Measurements from ENCODE around the gene TMEM91.
"Not testable (repeated sequence)": the region's sequence is repeated elsewhere in the genome, so short reads cannot be mapped to it uniquely, and the experiment has no call there.

Gene TMEM91

GRCh38 chr19:41353466-41354342 is 22.6 kb upstream of the TMEM91 start, which contains the start of gene TGFB1:
Gene TGFB1 (minus strand): TSS chr19:41353922. CDS start chr19:41353044, 878 bp downstream.
- DNase-seq (ENCODE audit: low spot score) = peak; percentile 98

- no peak for DNase-seq (ENCODE audit: low spot score)
Measured at GRCh38 chr19:41354343-41354953, 21.9 kb upstream of the TMEM91 start.

DNA sequence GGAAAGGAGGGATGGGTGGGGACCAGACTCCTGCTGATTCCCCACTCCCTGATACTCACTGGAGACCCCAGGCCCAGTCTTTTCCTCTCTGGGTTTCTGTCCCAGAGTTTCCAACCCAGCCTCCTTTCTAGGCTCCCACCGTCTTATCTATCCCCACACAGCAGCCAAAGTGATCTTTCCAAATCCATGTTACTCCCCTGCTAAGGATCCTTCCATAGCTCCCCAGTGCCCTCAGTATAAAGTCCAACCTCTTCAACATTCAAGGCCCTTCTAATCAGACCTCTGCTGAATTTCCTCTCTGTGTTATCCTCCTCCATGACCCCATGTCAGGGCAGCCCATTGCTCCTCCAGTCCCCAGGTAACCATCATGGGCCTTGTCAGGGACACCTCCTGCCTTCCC is 21.3 kb upstream of the TMEM91 start:
- no peak for DNase-seq (ENCODE audit: low spot score)

- no peak for DNase-seq (ENCODE audit: low spot score)
Measured at GRCh38 chr19:41355802-41356201, 20.5 kb upstream of the TMEM91 start.

DNA sequence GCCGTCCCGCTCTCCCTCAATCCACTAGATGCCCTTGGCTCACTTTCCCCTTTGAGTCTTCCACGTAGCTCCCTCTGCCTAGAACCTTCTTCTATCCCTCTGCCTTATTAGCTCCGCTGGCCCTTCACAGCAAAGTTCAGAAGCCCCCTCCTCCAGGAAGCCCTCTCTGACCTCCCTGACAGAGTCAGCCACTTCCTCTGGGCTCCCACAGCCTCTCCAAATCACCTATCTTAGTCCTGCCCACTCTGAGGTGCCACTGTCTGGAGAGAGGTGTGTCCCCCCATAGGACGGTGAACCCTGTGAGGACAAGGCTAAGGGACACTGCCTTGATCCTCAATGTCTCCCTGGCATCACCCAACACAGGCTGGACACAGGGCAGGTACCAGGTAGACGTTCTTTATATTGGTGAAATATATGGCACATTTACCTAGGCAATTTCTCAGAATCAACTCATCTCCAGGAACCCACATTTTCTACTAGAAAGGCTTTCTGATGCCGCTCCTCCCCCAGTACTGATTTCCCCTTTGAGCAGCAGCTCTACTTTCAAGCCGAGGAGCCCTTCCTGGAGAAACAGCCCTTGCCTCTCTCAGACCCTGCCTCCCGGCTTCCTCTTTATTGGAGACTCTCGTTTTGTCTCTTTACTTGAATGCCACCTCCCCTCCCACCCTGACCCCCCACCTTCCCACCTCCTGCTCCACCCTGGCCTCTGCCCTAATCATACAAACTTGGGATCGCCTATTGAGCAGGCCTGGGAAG is 19.2 kb upstream of the TMEM91 start:
- DNase-seq (ENCODE audit: low spot score) = no peak

DNA sequence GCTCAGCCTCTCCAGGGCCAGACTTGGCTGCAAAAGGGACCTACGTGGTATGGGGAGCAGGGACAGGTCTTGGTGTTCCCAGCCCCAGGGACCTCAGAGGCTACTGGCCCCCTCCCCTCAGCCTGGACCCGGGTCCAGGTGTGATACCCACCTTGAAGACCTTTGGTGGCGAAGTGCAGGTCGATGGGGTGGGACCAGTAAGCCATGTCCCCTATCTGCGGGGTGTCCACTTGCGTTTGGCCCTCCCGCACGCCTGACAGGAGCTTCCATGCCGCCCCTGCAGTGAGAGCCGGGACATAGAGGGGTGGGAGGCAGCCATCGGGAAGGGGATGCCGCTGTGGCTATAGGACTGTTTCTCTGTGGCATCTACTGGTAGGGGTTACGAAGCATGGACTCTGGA is 18.6 kb upstream of the TMEM91 start:
- DNase-seq (ENCODE audit: low spot score) = no peak

- no peak for DNase-seq (ENCODE audit: low spot score)
Measured at GRCh38 chr19:41359741-41360140, 16.6 kb upstream of the TMEM91 start.

GRCh38 chr19:41362143-41362847 is 14.0 kb upstream of the TMEM91 start:
- no peak for DNase-seq (ENCODE audit: low spot score)

DNA sequence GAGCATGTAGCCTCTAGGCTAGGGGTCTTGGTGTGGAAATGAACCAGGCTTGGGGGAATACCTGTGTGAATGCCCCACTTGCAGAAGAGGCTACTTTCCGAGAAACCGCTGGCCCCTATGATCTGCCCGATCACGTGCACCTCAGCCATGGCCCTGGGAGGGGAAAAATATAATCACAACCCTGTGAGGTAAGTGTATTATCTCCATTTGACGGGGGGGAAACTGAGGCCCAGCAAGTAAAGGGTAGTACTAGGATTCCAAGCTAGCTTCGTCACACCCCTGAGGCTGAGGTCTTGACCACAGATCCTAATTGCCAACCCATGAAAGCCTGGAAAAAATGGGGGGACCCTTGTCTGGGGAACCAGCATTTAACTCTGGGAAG is 13.0 kb upstream of the TMEM91 start:
- DNase-seq (ENCODE audit: low spot score) = no peak

- peak; percentile 98 for DNase-seq (ENCODE audit: low spot score)
Measured at GRCh38 chr19:41363753-41364523, 12.4 kb upstream of the TMEM91 start, which contains the start of gene B9D2. Gene B9D2 (minus strand): TSS chr19:41364149. CDS start chr19:41363519, 630 bp downstream.

GRCh38 chr19:41364524-41365391 is 11.6 kb upstream of the TMEM91 start:
- no peak for DNase-seq (ENCODE audit: low spot score)

GRCh38 chr19:41366089-41366488 is 10.2 kb upstream of the TMEM91 start:
- peak; percentile 47 for DNase-seq (ENCODE audit: low spot score)

DNA sequence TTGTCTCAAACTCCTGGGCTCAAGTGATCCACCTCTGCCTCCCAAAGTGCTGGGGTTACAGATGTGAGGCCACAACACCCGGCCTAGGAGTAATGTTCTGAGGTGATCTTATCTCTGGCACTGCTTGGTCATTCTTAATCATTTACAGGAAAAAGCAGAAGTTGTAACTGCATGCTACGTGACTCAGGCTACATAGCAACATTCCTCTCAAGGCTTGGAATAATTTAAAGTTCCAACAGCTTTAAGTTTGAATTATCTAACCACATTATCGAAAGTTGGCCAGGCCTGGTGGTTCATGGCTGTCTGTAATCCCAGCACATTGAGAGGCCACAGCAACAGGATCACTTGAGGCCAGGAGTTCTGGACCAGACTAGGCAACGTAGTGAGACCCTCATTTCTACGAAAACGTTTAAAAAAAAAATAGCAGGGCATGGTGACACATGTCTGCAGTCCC is 8.5 kb upstream of the TMEM91 start:
- DNase-seq (ENCODE audit: low spot score) = no peak

- no peak for DNase-seq (ENCODE audit: low spot score)
Measured at GRCh38 chr19:41369769-41370168, 6.6 kb upstream of the TMEM91 start.

- DNase-seq (ENCODE audit: low spot score) = not testable (repeated sequence)
Measured at GRCh38 chr19:41371119-41371518, 5.2 kb upstream of the TMEM91 start.

GRCh38 chr19:41371541-41371940 is 4.8 kb upstream of the TMEM91 start:
- DNase-seq (ENCODE audit: low spot score) = no peak

GRCh38 chr19:41372501-41372900 is 3.8 kb upstream of the TMEM91 start:
- DNase-seq (ENCODE audit: low spot score) = no peak

- DNase-seq (ENCODE audit: low spot score) = no peak
Measured at GRCh38 chr19:41373993-41374392, 2.3 kb upstream of the TMEM91 start.

DNA sequence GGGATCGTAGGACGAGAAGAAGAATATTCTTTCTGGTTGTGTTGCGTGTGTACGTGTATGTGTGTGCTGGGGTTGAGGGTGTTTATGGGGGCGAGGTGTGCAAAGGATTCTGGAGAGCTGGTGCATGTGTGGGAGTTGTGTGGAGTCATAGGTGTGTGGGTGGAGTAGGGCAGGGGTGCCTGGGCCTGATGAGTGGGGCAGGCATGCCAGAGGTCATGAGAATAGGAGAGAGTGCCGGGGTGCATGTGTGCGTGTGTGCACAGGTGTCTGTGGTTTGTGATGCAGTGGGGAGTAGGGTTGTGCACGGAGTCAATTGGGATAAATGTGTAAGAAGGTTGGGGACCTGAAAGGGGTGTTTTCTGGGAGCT is 649 bp downstream of the TMEM91 start:
- DNase-seq (ENCODE audit: low spot score) = no peak

Data from germinal center (tissue), 1 donor.